ENCODE data around the gene NRCAM. TPM values are rescaled to one million over a fixed set of nuclear protein-coding genes. Genes with fewer than 3 reads are reported as not detected.
"Not testable (repeated sequence)": the region's sequence is repeated elsewhere in the genome, so short reads cannot be mapped to it uniquely, and the experiment has no call there.

Gene NRCAM
- total and polyA plus RNA-seq, 4 donors = 0.17 to 3.2 (median 0.64) TPM

GRCh38 chr7:108261560-108262255 lies 194.5 kb downstream of the NRCAM start:
- Histone ChIP-seq H3K27ac (ENCODE audit: low read depth in 1 of 2, low read length in 2 of 2) (no peak overlapping the region), H3K9ac (ENCODE audit: low read depth in 1 of 2, low read length in 2 of 2) (no peak overlapping the region), H3K4me1 (ENCODE audit: control insufficient read depth in 4 of 4, insufficient read depth in 4 of 4, low read length in 3 of 4) (no peaks in the 10 kb centered on the region), H3K4me3 (ENCODE audit: low read depth in 1 of 3, low read length in 3 of 3) (no peak overlapping the region), H3K9me3 (ENCODE audit: control insufficient read depth in 4 of 4, low read length in 3 of 4) (no peaks in the 10 kb centered on the region), H3K36me3 (ENCODE audit: control insufficient read depth in 4 of 4, insufficient read depth in 3 of 4, low read depth in 1 of 4, low read length in 3 of 4) (no peaks in the 10 kb centered on the region), H3K27me3 (ENCODE audit: control insufficient read depth in 4 of 4, insufficient read depth in 4 of 4, low read length in 3 of 4) (no peaks in the 10 kb centered on the region)
- TF ChIP-seq SP1 (IDR thresholded peaks at IDR 0.05) = no peak
- no peak for TF ChIP-seq YY1 (IDR thresholded peaks at IDR 0.05)
- TF ChIP-seq NR2F2 (IDR thresholded peaks at IDR 0.05) = no peak
- no peak for TF ChIP-seq HNF4G (IDR thresholded peaks at IDR 0.05)
- TF ChIP-seq TAF1 (conservative IDR thresholded peaks at IDR 0.05) = no peak
- no peak for TF ChIP-seq RAD21 (IDR thresholded peaks at IDR 0.05)
- no peak for TF ChIP-seq RXRA (IDR thresholded peaks at IDR 0.05)
- no peak for TF ChIP-seq EGR1 (IDR thresholded peaks at IDR 0.05; ENCODE audit: low read depth in 2 of 2)
- no peak for TF ChIP-seq FOXA1 (IDR thresholded peaks at IDR 0.05)
- TF ChIP-seq MAX (IDR thresholded peaks at IDR 0.05) = no peak
- TF ChIP-seq FOXA2 (IDR thresholded peaks at IDR 0.05) = no peak
- no peak for TF ChIP-seq HNF4A (conservative IDR thresholded peaks at IDR 0.05)
- WGBS = 72% methylated on average over 1 of the region's 1 CpG
- no peak for DNase-seq (ENCODE audit: low spot score)

GRCh38 chr7:108259447-108259846 lies 196.8 kb downstream of the NRCAM start:
- H3K27ac ChIP-seq (ENCODE audit: low read depth in 1 of 2, low read length in 2 of 2) = not testable (repeated sequence)
- 93% methylated on average over 3 of the region's 3 CpGs for WGBS

GRCh38 chr7:108257954-108258353 lies 198.3 kb downstream of the NRCAM start:
- Histone ChIP-seq H3K4me1 (ENCODE audit: control insufficient read depth in 4 of 4, insufficient read depth in 4 of 4, low read length in 3 of 4) (no peaks in the 10 kb centered on the region), H3K36me3 (ENCODE audit: control insufficient read depth in 4 of 4, insufficient read depth in 3 of 4, low read depth in 1 of 4, low read length in 3 of 4) (no peaks in the 10 kb centered on the region), H3K4me3 (ENCODE audit: low read depth in 1 of 3, low read length in 3 of 3) (no peak overlapping the region), H3K27ac (ENCODE audit: low read depth in 1 of 2, low read length in 2 of 2) (no peak overlapping the region), H3K9ac (ENCODE audit: low read depth in 1 of 2, low read length in 2 of 2) (no peak overlapping the region), H3K9me3 (ENCODE audit: control insufficient read depth in 4 of 4, low read length in 3 of 4) (no peaks in the 10 kb centered on the region), H3K27me3 (ENCODE audit: control insufficient read depth in 4 of 4, insufficient read depth in 4 of 4, low read length in 3 of 4) (no peaks in the 10 kb centered on the region)
- no peak for DNase-seq (ENCODE audit: low spot score)
- 91% methylated on average over 4 of the region's 4 CpGs for WGBS
- no peak for TF ChIP-seq HNF4A (conservative IDR thresholded peaks at IDR 0.05)
- TF ChIP-seq SP1 (IDR thresholded peaks at IDR 0.05) = no peak

More at GRCh38 chr7:108259447-108259846, 196.8 kb downstream of the NRCAM start:
- H3K4me3 ChIP-seq (ENCODE audit: low read depth in 1 of 3, low read length in 3 of 3); H3K9me3 ChIP-seq (ENCODE audit: control insufficient read depth in 4 of 4, low read length in 3 of 4); H3K9ac ChIP-seq (ENCODE audit: low read depth in 1 of 2, low read length in 2 of 2); H3K27me3 ChIP-seq (ENCODE audit: control insufficient read depth in 4 of 4, insufficient read depth in 4 of 4, low read length in 3 of 4); DNase-seq (ENCODE audit: low spot score); H3K4me1 ChIP-seq (ENCODE audit: control insufficient read depth in 4 of 4, insufficient read depth in 4 of 4, low read length in 3 of 4); H3K36me3 ChIP-seq (ENCODE audit: control insufficient read depth in 4 of 4, insufficient read depth in 3 of 4, low read depth in 1 of 4, low read length in 3 of 4): not testable (repeated sequence)

GRCh38 chr7:108254259-108254658 lies 202.0 kb downstream of the NRCAM start:
- no peak for DNase-seq (ENCODE audit: low spot score)
- Histone ChIP-seq H3K4me3 (ENCODE audit: low read depth in 1 of 3, low read length in 3 of 3) (no peak overlapping the region), H3K27me3 (ENCODE audit: control insufficient read depth in 4 of 4, insufficient read depth in 4 of 4, low read length in 3 of 4) (no peaks in the 10 kb centered on the region), H3K9ac (ENCODE audit: low read depth in 1 of 2, low read length in 2 of 2) (no peak overlapping the region), H3K27ac (ENCODE audit: low read depth in 1 of 2, low read length in 2 of 2) (no peak overlapping the region), H3K36me3 (ENCODE audit: control insufficient read depth in 4 of 4, insufficient read depth in 3 of 4, low read depth in 1 of 4, low read length in 3 of 4) (no peaks in the 10 kb centered on the region), H3K4me1 (ENCODE audit: control insufficient read depth in 4 of 4, insufficient read depth in 4 of 4, low read length in 3 of 4) (no peaks in the 10 kb centered on the region), H3K9me3 (ENCODE audit: control insufficient read depth in 4 of 4, low read length in 3 of 4) (no peaks in the 10 kb centered on the region)
- WGBS = 89% methylated on average over 2 of the region's 2 CpGs
- TF ChIP-seq JUND (IDR thresholded peaks at IDR 0.05) (no peak), FOXA2 (IDR thresholded peaks at IDR 0.05) (no peak), FOXA1 (IDR thresholded peaks at IDR 0.05) (no peak), HNF4G (IDR thresholded peaks at IDR 0.05) (no peak), TAF1 (conservative IDR thresholded peaks at IDR 0.05) (no peak), CTCF (IDR thresholded peaks at IDR 0.05; ENCODE audit: low read depth, low read length, missing input control) (no peak), HNF4A (conservative IDR thresholded peaks at IDR 0.05) (no peak), YY1 (IDR thresholded peaks at IDR 0.05) (no peak), EGR1 (IDR thresholded peaks at IDR 0.05; ENCODE audit: low read depth in 2 of 2) (no peak), ZBTB33 (IDR thresholded peaks at IDR 0.05) (no peak), NR2F2 (IDR thresholded peaks at IDR 0.05) (no peak), REST (IDR thresholded peaks at IDR 0.05) (no peak)

Data from liver (tissue), 9 donors.